HepG2 (cell line): ENCODE data around the gene KPNA3. TPM values are rescaled to one million over a fixed set of nuclear protein-coding genes. Genes with fewer than 3 reads are reported as not detected.

ENCODE experiments used
- ATAC-seq: fragments of 200-7000 bp; cut with Tn5 transposase; 3 replicates; pipeline ENCODE4 v1.9.1; 2020; ENCODE audit warnings: mild to moderate bottlenecking, moderate library complexity
- BruUV-seq: library from RNA; stranded (reverse); fragments of 400-500 nt; replicated peaks from 2 replicates; lab custom pipeline; 2021; lab: Mats Ljungman, UMichigan
- CTCF ChIA-PET: fragments of 300-600 bp; formaldehyde crosslinking; extraction: SDS; loops from one replicate; lab custom pipeline; 2021; ENCODE audit warnings: low total read pairs, inconsistent platforms, low intra/inter-chr PET ratio; lab: Yijun Ruan, JAX
- POLR2A ChIA-PET: fragments of 350-600 bp; sonication (Branson Sonifier 250); formaldehyde crosslinking; loops from one replicate; lab custom pipeline; 2020; ENCODE audit warnings: antibody characterized with exemption, inconsistent platforms; lab: Yijun Ruan, JAX
- DNase-seq: peaks from one replicate; pipeline ENCODE4 v3.0.0-alpha.2; 2015; ENCODE audit warnings: low spot score
- FAIRE-seq: peaks from 3 replicates; lab custom pipeline; 2011; peaks lifted over from hg19 to GRCh38; lab: Jason Lieb, UNC
- H2AFZ ChIP-seq: one replicate; pipeline ENCODE4 v1.6.1; 2011; ENCODE audit warnings: low read length, inconsistent platforms
- H3K27ac ChIP-seq: fragments of 300-600 bp; 3 replicates; pipeline ENCODE4 v1.8.0; 2011; ENCODE audit warnings: mixed run types, mild to moderate bottlenecking, mixed read lengths, low read length, inconsistent platforms; ENCODE audit not compliant: insufficient read depth; ENCODE audit errors: extremely low read length
- H3K27me3 ChIP-seq, 2 experiments: fragments of 200-600 bp in 1 of 2; 2 replicates in 1 of 2; 3 replicates in 1 of 2; pipeline versions ENCODE4 v1.6.0 to v1.8.0; 2011; ENCODE audit warnings: low read length in 2 of 2, mild to moderate bottlenecking in 2 of 2, moderate library complexity in 2 of 2, inconsistent platforms in 1 of 2; ENCODE audit not compliant: insufficient read depth in 2 of 2, control insufficient read depth in 1 of 2
- H3K36me3 ChIP-seq, 2 experiments: fragments of 200-600 bp in 1 of 2; replicated peaks in 1 of 2; 2 replicates in 1 of 2; 3 replicates in 1 of 2; pipeline versions ENCODE4 v1.5.1 to v1.8.0; 2011; ENCODE audit warnings: low read length in 2 of 2, inconsistent platforms in 1 of 2; ENCODE audit not compliant: insufficient read depth in 2 of 2, control insufficient read depth in 1 of 2
- H3K4me1 ChIP-seq: 2 replicates; pipeline ENCODE4 v1.5.1; 2012; ENCODE audit warnings: low read length, inconsistent platforms; ENCODE audit not compliant: insufficient read depth
- H3K4me2 ChIP-seq: 2 replicates; pipeline ENCODE4 v1.6.0; 2011; ENCODE audit warnings: low read depth, low read length, inconsistent platforms
- H3K4me3 ChIP-seq, 3 experiments: fragments of 200-600 bp in 1 of 3; sonication (generic), shearing (Covaris generic) in 1 of 3; replicated peaks in 1 of 3; 2 replicates each; pipeline ENCODE4 v1.5.1; 2011 to 2016; ENCODE audit warnings: low read length in 3 of 3, inconsistent platforms in 2 of 3, low read depth in 2 of 3, mild to moderate bottlenecking in 2 of 3, control low read depth in 1 of 3, mixed read lengths in 1 of 3; ENCODE audit not compliant: insufficient read depth in 1 of 3
- H3K79me2 ChIP-seq: one replicate; pipeline ENCODE4 v1.6.1; 2011; ENCODE audit warnings: low read length, inconsistent platforms; ENCODE audit not compliant: insufficient read depth
- H3K9ac ChIP-seq: 2 replicates; pipeline ENCODE4 v1.6.0; 2011; ENCODE audit warnings: mild to moderate bottlenecking, low read depth, low read length, inconsistent platforms; ENCODE audit not compliant: insufficient read depth
- H3K9me3 ChIP-seq: 2 replicates; pipeline ENCODE4 v1.5.1; 2012; ENCODE audit warnings: mild to moderate bottlenecking, low read length
- H4K20me1 ChIP-seq: 2 replicates; pipeline ENCODE4 v1.6.0; 2011; ENCODE audit warnings: inconsistent platforms, mild to moderate bottlenecking, low read length, moderate library complexity; ENCODE audit not compliant: insufficient read depth
- HOMEZ ChIP-seq: IDR thresholded peaks from 2 replicates; pipeline ENCODE4 v1.6.1; 2016; ENCODE audit warnings: low read depth
- NCOA5 ChIP-seq: sonication (generic); formaldehyde crosslinking; IDR thresholded peaks from 2 replicates; pipeline ENCODE4 v1.4.0; 2020; ENCODE audit warnings: missing genetic modification reagents
- POLR2A ChIP-seq, 2 experiments: IDR thresholded peaks; 2 replicates each; pipeline ENCODE4 v1.6.1; 2011; ENCODE audit warnings: low read depth in 2 of 2, low read length in 2 of 2, mild to moderate bottlenecking in 1 of 2, moderate library complexity in 1 of 2; ENCODE audit not compliant: insufficient read depth in 1 of 2
- POLR2AphosphoS5 ChIP-seq: IDR thresholded peaks from 2 replicates; pipeline ENCODE4 v1.6.1; 2012; ENCODE audit warnings: low read depth, low read length
- PREB ChIP-seq: sonication (generic); formaldehyde crosslinking; IDR thresholded peaks from 2 replicates; pipeline ENCODE4 v1.4.0; 2020; ENCODE audit warnings: missing genetic modification reagents
- RELA ChIP-seq: sonication (generic); formaldehyde crosslinking; IDR thresholded peaks from 2 replicates; pipeline ENCODE4 v1.4.0; 2020; ENCODE audit warnings: missing genetic modification reagents
- SUZ12 ChIP-seq: fragments of 150-350 bp; IDR thresholded peaks from 2 replicates; pipeline ENCODE4 v1.6.1; 2014; ENCODE audit warnings: low read depth, low read length
- TBP ChIP-seq: sonication (generic); formaldehyde crosslinking; IDR thresholded peaks from 2 replicates; pipeline ENCODE4 v1.5.0; 2020; ENCODE audit warnings: missing genetic modification reagents
- THRA ChIP-seq: sonication (generic); formaldehyde crosslinking; IDR thresholded peaks from 2 replicates; pipeline ENCODE4 v1.4.0; 2020; ENCODE audit warnings: missing genetic modification reagents, borderline replicate concordance
- ZMYM4 ChIP-seq: sonication (generic); formaldehyde crosslinking; IDR thresholded peaks from 2 replicates; pipeline ENCODE4 v1.8.1; 2023; ENCODE audit warnings: mild to moderate bottlenecking, missing genetic modification reagents
- ZNF547 ChIP-seq: sonication (generic); formaldehyde crosslinking; IDR thresholded peaks from 2 replicates; pipeline ENCODE4 v1.5.1; 2020; ENCODE audit warnings: mild to moderate bottlenecking, missing genetic modification reagents
- ZNF639 ChIP-seq: conservative IDR thresholded peaks from 2 replicates; pipeline ENCODE4 v1.6.1; 2018; ENCODE audit warnings: missing genetic modification reagents
- WGBS: methylation state at CpG from one replicate; pipeline ENCODE4 v1.1.6; 2017; ENCODE audit warnings: low lambda C conversion rate; 5-methylcytosine and 5-hydroxymethylcytosine counted together
- in situ Hi-C: cut with HindIII; loops from 2 replicates; pipeline ENCODE4 v1.10.0; 2017; ENCODE audit warnings: low pct_unique_long_range_greater_than_20kb; ENCODE audit not compliant: extremely low pct_ligation_motif_present
- intact Hi-C: fragments of 100-400 bp; cut with micrococcal nuclease; formaldehyde crosslinking; loops from one replicate; pipeline ENCODE4 v1.10.0; 2022; ENCODE audit not compliant: unreplicated experiment
- polyA plus RNA-seq, 8 experiments: library from polyadenylated mRNA; depleted of rRNA in 3 of 8; stranded (reverse) in 7 of 8; unstranded in 1 of 8; fragments of >200 nt; fragmentation: Illumina TruSeq in 4 of 8; extraction: Trizol in 4 of 8; gene quantifications; 2 replicates each; pipeline versions ENCODE4 v1.2.1 to v1.2.3, GENCODE V29; 2011 to 2016; ENCODE audit warnings: low read depth in 4 of 8, missing spikeins in 1 of 8, mixed read lengths in 1 of 8; ENCODE audit not compliant: insufficient read depth in 1 of 8
- total RNA-seq, 5 experiments: library from RNA; depleted of rRNA; stranded (reverse); fragments of >200 nt; fragmentation: Illumina TruSeq; extraction: Trizol; gene quantifications; 2 replicates each; pipeline ENCODE4 v1.2.3, GENCODE V29; 2016; ENCODE audit warnings: low read depth in 1 of 5
- TF ChIP-seq, protein P1 (sequence below): sonication (generic); formaldehyde crosslinking; IDR thresholded peaks from 2 replicates; pipeline ENCODE4 v1.4.0; 2020; ENCODE audit warnings: mild to moderate bottlenecking, missing genetic modification reagents
- TF ChIP-seq, protein P2 (sequence below): fragments of 450-650 bp; IDR thresholded peaks from 2 replicates; pipeline ENCODE4 v1.6.1; 2017
- TF ChIP-seq, protein P3 (sequence below): sonication (generic); formaldehyde crosslinking; IDR thresholded peaks from 2 replicates; pipeline ENCODE4 v1.5.1; 2020; ENCODE audit warnings: missing genetic modification reagents, mild to moderate bottlenecking, borderline replicate concordance

KPNA3 gene
- total and polyA plus RNA-seq, 2 of the 13 experiments (the other 11 are each of a cell fraction or from before 2014, with no cell fraction given), result 13.0 to 28.9 TPM

- peaks cover 1 to 17% of the 10 kb centered on the region in 2 experiments; a peak in 4 of 5 replicates for H3K36me3 ChIP-seq
- H3K4me1 ChIP-seq, result peaks cover 5% of the 10 kb centered on the region; the same call in 1 of the 2 replicates
- H2AFZ ChIP-seq, result no peak overlapping the region
- H4K20me1 ChIP-seq, result no peaks in the 10 kb centered on the region
- no peak for FAIRE-seq
- POLR2A ChIA-PET, result no interaction called here
- H3K4me2 ChIP-seq, result no peak overlapping the region
- intact Hi-C loops, result no loop called here
- no peaks in the 10 kb centered on the region for H3K27me3 ChIP-seq
- no peak for DNase-seq
- WGBS, result 94% methylated on average over 3 of the region's 3 CpGs
- H3K27ac ChIP-seq, result no peak overlapping the region
- CTCF ChIA-PET, result no interaction called here
- no peaks in the 10 kb centered on the region for H3K79me2 ChIP-seq
- no peak overlapping the region for H3K9ac ChIP-seq
- no peak overlapping the region for H3K4me3 ChIP-seq
- BruUV-seq, result no TSS peak
- in situ Hi-C loops, result loop anchor here (25.0 kb wide), 3 partner anchors 1156 to 1406 kb away; partner anchors contain the start of gene RNASEH2B
- no peaks in the 10 kb centered on the region for H3K9me3 ChIP-seq
- no peak for ATAC-seq
- TF ChIP-seq HOMEZ (CRISPR knock-in tag) (no peak), SUZ12 (no peak), TBP (CRISPR knock-in tag) (no peak), POLR2AphosphoS5 (no peak), ZNF547 (CRISPR knock-in tag) (no peak), POLR2A (IDR thresholded peaks at IDR 0.05; ENCODE audit: insufficient read depth in 1 of 2, low read depth in 2 of 2, low read length in 2 of 2) (no peak), PREB (no peak), ZNF639 (CRISPR knock-in tag) (no peak), RELA (CRISPR knock-in tag) (no peak), NCOA5 (CRISPR knock-in tag) (no peak), THRA (CRISPR knock-in tag) (no peak), ZMYM4 (CRISPR knock-in tag) (no peak)
- TF ChIP-seq, protein P1, sequence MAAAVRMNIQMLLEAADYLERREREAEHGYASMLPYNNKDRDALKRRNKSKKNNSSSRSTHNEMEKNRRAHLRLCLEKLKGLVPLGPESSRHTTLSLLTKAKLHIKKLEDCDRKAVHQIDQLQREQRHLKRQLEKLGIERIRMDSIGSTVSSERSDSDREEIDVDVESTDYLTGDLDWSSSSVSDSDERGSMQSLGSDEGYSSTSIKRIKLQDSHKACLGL (CRISPR knock-in tag), result no peak
- TF ChIP-seq, protein P2, sequence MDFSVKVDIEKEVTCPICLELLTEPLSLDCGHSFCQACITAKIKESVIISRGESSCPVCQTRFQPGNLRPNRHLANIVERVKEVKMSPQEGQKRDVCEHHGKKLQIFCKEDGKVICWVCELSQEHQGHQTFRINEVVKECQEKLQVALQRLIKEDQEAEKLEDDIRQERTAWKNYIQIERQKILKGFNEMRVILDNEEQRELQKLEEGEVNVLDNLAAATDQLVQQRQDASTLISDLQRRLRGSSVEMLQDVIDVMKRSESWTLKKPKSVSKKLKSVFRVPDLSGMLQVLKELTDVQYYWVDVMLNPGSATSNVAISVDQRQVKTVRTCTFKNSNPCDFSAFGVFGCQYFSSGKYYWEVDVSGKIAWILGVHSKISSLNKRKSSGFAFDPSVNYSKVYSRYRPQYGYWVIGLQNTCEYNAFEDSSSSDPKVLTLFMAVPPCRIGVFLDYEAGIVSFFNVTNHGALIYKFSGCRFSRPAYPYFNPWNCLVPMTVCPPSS, result no peak
- TF ChIP-seq, protein P3, sequence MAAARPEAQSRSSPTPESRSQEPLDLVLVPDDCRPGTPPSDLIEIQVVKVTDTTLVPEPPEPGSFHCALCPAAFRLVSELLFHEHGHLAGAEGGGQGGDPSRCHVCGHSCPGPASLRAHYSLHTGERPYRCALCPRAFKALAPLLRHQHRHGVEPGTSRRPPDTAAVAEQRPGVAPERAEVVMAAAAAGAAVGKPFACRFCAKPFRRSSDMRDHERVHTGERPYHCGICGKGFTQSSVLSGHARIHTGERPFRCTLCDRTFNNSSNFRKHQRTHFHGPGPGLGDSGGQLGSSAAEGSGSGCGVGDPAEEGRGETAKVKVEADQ (CRISPR knock-in tag), result no peak
Measured at GRCh38 chr13:49655906-49656305, 136.6 kb downstream of the KPNA3 start.
